ENCODE measurements around the gene PRRT3.
"Not testable (repeated sequence)": the region's sequence is repeated elsewhere in the genome, so short reads cannot be mapped to it uniquely, and the experiment has no call there.

PRRT3 gene

DNA sequence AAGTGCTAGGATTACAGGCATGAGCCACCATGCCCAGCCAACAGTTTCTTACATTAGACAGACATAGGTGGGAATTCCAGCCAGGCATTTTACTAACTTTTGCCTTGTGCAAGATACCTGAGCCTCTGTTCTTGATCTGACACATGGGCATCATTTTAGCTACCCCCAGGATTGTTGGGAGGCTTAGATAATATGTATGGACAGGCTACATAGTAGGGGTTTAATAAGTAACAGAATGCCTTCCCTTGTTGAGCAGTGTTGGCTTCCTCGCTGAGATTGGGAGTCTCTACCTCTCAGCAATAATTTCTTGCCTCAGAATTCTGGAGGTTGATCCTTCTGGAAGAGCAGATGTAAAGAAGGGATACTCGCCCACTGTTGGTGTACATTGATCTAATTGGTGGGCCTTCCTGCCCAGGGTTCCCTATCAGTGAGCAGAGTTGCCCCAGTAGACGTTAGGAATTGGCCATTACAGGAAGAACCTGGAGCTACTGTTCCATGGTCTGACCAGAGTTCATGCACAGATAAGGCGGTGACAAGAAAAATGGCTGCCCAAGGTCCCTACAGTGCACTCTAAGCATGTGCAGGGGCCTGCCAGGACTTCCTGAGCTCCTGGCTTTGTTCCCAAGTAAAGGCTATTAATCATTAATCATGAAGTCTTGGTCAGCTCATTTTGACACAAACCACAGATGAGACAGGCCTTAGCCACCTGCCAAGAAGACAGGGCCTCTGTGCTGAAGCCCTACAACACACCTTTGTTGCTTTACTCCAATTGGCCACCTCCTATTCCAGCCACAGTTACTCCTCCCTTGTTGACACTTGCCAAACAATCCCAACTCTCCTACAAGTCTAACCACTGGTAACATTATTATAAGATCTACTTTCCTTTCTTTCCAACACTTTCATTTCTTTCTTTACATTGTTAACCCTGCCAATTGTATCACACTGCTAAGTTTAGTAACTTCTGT, 54.5 kb downstream of the PRRT3 start:
- no peaks in the 10 kb centered on the region for H3K27me3 ChIP-seq (replicated peaks)
- in situ Hi-C loops (cut with HindIII; ENCODE audit: low pct_ligation_motif_present, low sequenced_read_pairs), result no loop called here
- DNase-seq, result no peak
- H3K4me3 ChIP-seq (ENCODE audit: low read depth, low read length), result no peak overlapping the region
- TF ChIP-seq, protein P1, sequence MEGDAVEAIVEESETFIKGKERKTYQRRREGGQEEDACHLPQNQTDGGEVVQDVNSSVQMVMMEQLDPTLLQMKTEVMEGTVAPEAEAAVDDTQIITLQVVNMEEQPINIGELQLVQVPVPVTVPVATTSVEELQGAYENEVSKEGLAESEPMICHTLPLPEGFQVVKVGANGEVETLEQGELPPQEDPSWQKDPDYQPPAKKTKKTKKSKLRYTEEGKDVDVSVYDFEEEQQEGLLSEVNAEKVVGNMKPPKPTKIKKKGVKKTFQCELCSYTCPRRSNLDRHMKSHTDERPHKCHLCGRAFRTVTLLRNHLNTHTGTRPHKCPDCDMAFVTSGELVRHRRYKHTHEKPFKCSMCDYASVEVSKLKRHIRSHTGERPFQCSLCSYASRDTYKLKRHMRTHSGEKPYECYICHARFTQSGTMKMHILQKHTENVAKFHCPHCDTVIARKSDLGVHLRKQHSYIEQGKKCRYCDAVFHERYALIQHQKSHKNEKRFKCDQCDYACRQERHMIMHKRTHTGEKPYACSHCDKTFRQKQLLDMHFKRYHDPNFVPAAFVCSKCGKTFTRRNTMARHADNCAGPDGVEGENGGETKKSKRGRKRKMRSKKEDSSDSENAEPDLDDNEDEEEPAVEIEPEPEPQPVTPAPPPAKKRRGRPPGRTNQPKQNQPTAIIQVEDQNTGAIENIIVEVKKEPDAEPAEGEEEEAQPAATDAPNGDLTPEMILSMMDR (IDR thresholded peaks at IDR 0.05; ENCODE audit: low read depth, low read length, missing control alignments), result no peak
- H3K27ac ChIP-seq, result peak overlapping the region; percentile 50
- H3K36me3 ChIP-seq (replicated peaks), result peaks cover 10% of the 10 kb centered on the region

DNA sequence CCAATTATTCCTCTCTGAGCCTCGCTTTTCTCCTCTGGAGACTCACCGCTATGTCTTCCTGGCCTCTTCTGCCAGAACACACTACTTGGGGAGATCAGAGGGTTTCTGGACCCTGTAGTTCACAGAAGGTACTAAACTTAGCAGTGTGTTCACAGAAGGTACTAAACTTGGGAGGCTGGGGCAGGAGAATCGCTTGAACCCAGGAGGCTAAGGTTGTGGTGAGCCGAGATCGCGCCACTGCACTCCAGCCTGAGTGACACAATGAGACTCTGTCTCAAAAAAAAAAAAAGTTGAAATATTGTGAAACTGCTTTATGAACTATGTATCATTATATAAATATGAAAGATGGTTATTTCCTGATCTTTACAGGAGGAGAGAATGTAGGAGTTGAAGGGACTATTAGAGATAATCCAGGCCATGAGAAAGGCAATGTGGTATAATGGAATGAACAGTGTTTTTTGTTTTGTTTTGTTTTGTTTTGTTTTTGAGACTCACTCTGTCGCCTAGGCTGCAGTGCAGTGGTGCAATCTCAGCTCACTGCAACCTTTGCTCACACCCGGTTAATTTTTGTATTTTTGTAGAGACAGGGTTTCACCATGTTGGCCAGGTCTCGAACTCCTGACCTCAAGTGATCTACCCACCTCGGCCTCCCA, 55.3 kb downstream of the PRRT3 start:
- DNase-seq, result peak; percentile 49
- H3K4me3 ChIP-seq (ENCODE audit: low read depth, low read length); in situ Hi-C loops (cut with HindIII; ENCODE audit: low pct_ligation_motif_present, low sequenced_read_pairs); H3K27me3 ChIP-seq (replicated peaks): not testable (repeated sequence)
- peak overlapping the region; percentile 50 for H3K27ac ChIP-seq
- peaks cover 10% of the 10 kb centered on the region for H3K36me3 ChIP-seq (replicated peaks)

DNA sequence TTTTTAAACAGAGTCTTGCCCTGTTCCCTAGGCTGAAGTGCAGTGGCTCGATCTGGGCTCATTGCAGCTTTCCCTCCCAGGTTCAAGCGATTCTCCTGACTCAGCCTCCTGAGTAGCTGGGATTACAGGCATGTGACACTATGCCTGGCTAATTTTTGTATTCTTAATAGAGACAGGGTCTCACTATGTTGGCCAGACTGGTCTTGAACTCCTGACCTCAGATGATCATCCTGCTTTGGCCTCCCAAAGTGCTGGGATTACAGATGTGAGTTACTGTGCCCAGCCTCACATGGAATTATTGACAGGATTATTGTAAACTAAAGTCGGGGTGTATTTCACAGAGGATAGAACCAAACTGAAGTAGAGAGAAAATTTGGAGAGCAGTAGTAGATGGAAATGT, 56.5 kb downstream of the PRRT3 start:
- in situ Hi-C loops (cut with HindIII; ENCODE audit: low pct_ligation_motif_present, low sequenced_read_pairs); H3K4me3 ChIP-seq (ENCODE audit: low read depth, low read length); H3K27me3 ChIP-seq (replicated peaks); DNase-seq; H3K27ac ChIP-seq: not testable (repeated sequence)
- H3K36me3 ChIP-seq (replicated peaks), result peaks cover 10% of the 10 kb centered on the region
